Thoracic aorta (tissue), 2 donors: ENCODE data around the gene RECQL5. TPM values are rescaled to one million over a fixed set of nuclear protein-coding genes. Genes with fewer than 3 reads are reported as not detected.

Experiments
- ATAC-seq: fragments of 150-250 bp; one replicate; pipeline ENCODE4 v1.8.0; 2017; ENCODE audit warnings: low read depth; ENCODE audit not compliant: insufficient number of reproducible peaks, low FRiP score
- DNase-seq: peaks from one replicate; pipeline ENCODE4 v3.0.0-alpha.2; 2020; ENCODE audit warnings: low spot score
- H3K27ac ChIP-seq, 2 donors: fragments of 200-600 bp; sonication (generic); 1 replicate in 1 of 2; 2 replicates in 1 of 2; pipeline ENCODE4 v1.5.1; 2016; ENCODE audit warnings: mild to moderate bottlenecking in 2 of 2, moderate library complexity in 2 of 2
- H3K27me3 ChIP-seq: fragments of 200-600 bp; sonication (generic); replicated peaks from 2 replicates; pipeline ENCODE4 v1.6.0; 2016; ENCODE audit warnings: mild to moderate bottlenecking; ENCODE audit not compliant: insufficient read depth
- H3K36me3 ChIP-seq: fragments of 200-600 bp; sonication (generic); one replicate; pipeline ENCODE4 v1.5.1; 2016
- H3K4me1 ChIP-seq, 2 donors: fragments of 200-600 bp; sonication (generic); 1 replicate in 1 of 2; 2 replicates in 1 of 2; pipeline versions ENCODE4 v1.5.1 to v1.6.0; 2016; ENCODE audit warnings: low read depth in 2 of 2, mild to moderate bottlenecking in 1 of 2; ENCODE audit not compliant: control insufficient read depth in 1 of 2
- H3K4me3 ChIP-seq: fragments of 200-600 bp; sonication (generic); 2 replicates; pipeline ENCODE4 v1.5.1; 2016; ENCODE audit warnings: mild to moderate bottlenecking
- H3K9me3 ChIP-seq: fragments of 200-600 bp; sonication (generic); 2 replicates; pipeline ENCODE4 v1.5.1; 2016
- total RNA-seq, 2 donors: library from RNA; depleted of rRNA; stranded (reverse); fragments of >200 nt; gene quantifications; one replicate each; pipeline versions ENCODE4 v1.1.0 to v1.2.3, GENCODE V29; 2016
- TF ChIP-seq, protein P1 (sequence below): fragments of 200-600 bp; sonication (generic); IDR thresholded peaks from one replicate; pipeline ENCODE4 v1.5.1; 2019; ENCODE audit warnings: antibody characterized with exemption

RECQL5 gene
- total RNA-seq, 2 donors from 2014 or later: 12.6 to 29.9 TPM

- no peaks in the 10 kb centered on the region for H3K4me1 ChIP-seq
- no peaks in the 10 kb centered on the region for H3K9me3 ChIP-seq
- ATAC-seq: no peak
- H3K36me3 ChIP-seq: peaks cover 27% of the 10 kb centered on the region
- no peak overlapping the region for H3K4me3 ChIP-seq
- DNase-seq: no peak
- TF ChIP-seq, protein P1, sequence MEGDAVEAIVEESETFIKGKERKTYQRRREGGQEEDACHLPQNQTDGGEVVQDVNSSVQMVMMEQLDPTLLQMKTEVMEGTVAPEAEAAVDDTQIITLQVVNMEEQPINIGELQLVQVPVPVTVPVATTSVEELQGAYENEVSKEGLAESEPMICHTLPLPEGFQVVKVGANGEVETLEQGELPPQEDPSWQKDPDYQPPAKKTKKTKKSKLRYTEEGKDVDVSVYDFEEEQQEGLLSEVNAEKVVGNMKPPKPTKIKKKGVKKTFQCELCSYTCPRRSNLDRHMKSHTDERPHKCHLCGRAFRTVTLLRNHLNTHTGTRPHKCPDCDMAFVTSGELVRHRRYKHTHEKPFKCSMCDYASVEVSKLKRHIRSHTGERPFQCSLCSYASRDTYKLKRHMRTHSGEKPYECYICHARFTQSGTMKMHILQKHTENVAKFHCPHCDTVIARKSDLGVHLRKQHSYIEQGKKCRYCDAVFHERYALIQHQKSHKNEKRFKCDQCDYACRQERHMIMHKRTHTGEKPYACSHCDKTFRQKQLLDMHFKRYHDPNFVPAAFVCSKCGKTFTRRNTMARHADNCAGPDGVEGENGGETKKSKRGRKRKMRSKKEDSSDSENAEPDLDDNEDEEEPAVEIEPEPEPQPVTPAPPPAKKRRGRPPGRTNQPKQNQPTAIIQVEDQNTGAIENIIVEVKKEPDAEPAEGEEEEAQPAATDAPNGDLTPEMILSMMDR: no peak
- H3K27ac ChIP-seq: no peak overlapping the region
- no peaks in the 10 kb centered on the region for H3K27me3 ChIP-seq
Observed at GRCh38 chr17:75647061-75647460, 19.9 kb downstream of the RECQL5 start.

GRCh38 chr17:75646638-75646992, 20.3 kb downstream of the RECQL5 start:
- H3K9me3 ChIP-seq: no peaks in the 10 kb centered on the region
- no peak overlapping the region for H3K27ac ChIP-seq
- ATAC-seq (no peak), DNase-seq (no peak)
- H3K36me3 ChIP-seq: peaks cover 25% of the 10 kb centered on the region
- H3K4me1 ChIP-seq: no peaks in the 10 kb centered on the region
- TF ChIP-seq, protein P1: no peak
- H3K4me3 ChIP-seq: no peak overlapping the region
- no peaks in the 10 kb centered on the region for H3K27me3 ChIP-seq

- TF ChIP-seq, protein P1: no peak
- H3K9me3 ChIP-seq: no peaks in the 10 kb centered on the region
- peaks cover 20% of the 10 kb centered on the region for H3K36me3 ChIP-seq
- H3K4me1 ChIP-seq: no peaks in the 10 kb centered on the region
- H3K4me3 ChIP-seq: no peak overlapping the region
- H3K27me3 ChIP-seq: no peaks in the 10 kb centered on the region
- H3K27ac ChIP-seq: no peak overlapping the region
- no peak for DNase-seq
- ATAC-seq: no peak
Observed at GRCh38 chr17:75645889-75646637, 20.9 kb downstream of the RECQL5 start.

DNA sequence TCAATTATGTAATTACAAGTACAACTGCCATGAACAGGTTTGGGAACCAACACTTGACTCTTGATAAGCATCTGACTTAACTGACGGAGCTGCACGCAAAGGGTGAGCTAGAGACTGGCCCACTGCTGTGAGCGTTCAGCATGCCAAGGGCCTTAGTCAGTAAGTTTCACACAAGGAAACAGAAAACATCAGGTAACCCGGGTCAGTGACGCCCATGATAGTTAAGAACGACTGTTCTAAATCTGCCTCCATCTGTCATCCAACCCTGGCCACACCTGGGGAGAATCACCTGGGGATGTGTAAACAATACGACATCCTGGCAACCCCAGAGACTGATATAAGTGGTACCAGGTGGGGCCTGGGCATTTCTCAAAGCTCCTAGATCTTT, 21.5 kb downstream of the RECQL5 start:
- TF ChIP-seq, protein P1: no peak
- H3K4me3 ChIP-seq: no peak overlapping the region
- H3K27ac ChIP-seq: no peak overlapping the region
- no peaks in the 10 kb centered on the region for H3K4me1 ChIP-seq
- no peaks in the 10 kb centered on the region for H3K9me3 ChIP-seq
- ATAC-seq (no peak), DNase-seq (no peak)
- H3K27me3 ChIP-seq: no peaks in the 10 kb centered on the region
- H3K36me3 ChIP-seq: peaks cover 14% of the 10 kb centered on the region

- Histone ChIP-seq H3K4me3 (no peak overlapping the region), H3K9me3 (no peaks in the 10 kb centered on the region), H3K27ac (no peak overlapping the region), H3K4me1 (no peaks in the 10 kb centered on the region), H3K27me3 (no peaks in the 10 kb centered on the region), H3K36me3 (peaks cover 6% of the 10 kb centered on the region)
- TF ChIP-seq, protein P1: no peak
- no peak for DNase-seq
- ATAC-seq: no peak
Observed at GRCh38 chr17:75643643-75644017, 23.3 kb downstream of the RECQL5 start.
